GM23338 (cell line): ENCODE measurements around the gene USP6NL.

Experiments
- CREB1 ChIP-seq: fragments of 250-450 bp; sonication (Bioruptor Pico); IDR thresholded peaks from 2 replicates; pipeline ENCODE4 v1.5.0; 2020; ENCODE audit warnings: low read depth, mild to moderate bottlenecking, moderate library complexity
- CTCF ChIP-seq, 2 experiments: fragments of 200-600 bp in 1 of 2; sonication (generic) in 1 of 2; conservative IDR thresholded peaks; 2 replicates each; pipeline versions ENCODE4 v1.5.1 to v1.6.1; 2016 to 2017; ENCODE audit warnings: antibody characterized with exemption in 2 of 2, low read depth in 2 of 2, mild to moderate bottlenecking in 2 of 2, moderate library complexity in 1 of 2
- ETS1 ChIP-seq: IDR thresholded peaks from 2 replicates; pipeline ENCODE4 v1.6.1; 2016; ENCODE audit warnings: antibody characterized with exemption
- EZH2 ChIP-seq: fragments of 200-600 bp; sonication (generic); IDR thresholded peaks from one replicate; pipeline ENCODE4 v1.8.0; 2017; ENCODE audit warnings: antibody characterized with exemption, mild to moderate bottlenecking, low read depth; ENCODE audit not compliant: unreplicated experiment
- EZH2phosphoT487 ChIP-seq: fragments of 200-600 bp; sonication (generic); IDR thresholded peaks from one replicate; pipeline ENCODE4 v1.8.1; 2018; ENCODE audit warnings: antibody characterized with exemption; ENCODE audit not compliant: unreplicated experiment
- JUNB ChIP-seq: IDR thresholded peaks from one replicate; pipeline ENCODE4 v1.6.1; 2016; ENCODE audit warnings: antibody characterized with exemption; ENCODE audit not compliant: unreplicated experiment
- NANOG ChIP-seq: IDR thresholded peaks from 2 replicates; pipeline ENCODE4 v1.6.1; 2016; ENCODE audit warnings: antibody characterized with exemption, borderline replicate concordance
- POLR2AphosphoS5 ChIP-seq: IDR thresholded peaks from 2 replicates; pipeline ENCODE4 v1.6.1; 2016; ENCODE audit warnings: antibody characterized with exemption, low read depth
- REST ChIP-seq: IDR thresholded peaks from one replicate; pipeline ENCODE4 v1.6.1; 2018; ENCODE audit warnings: antibody characterized with exemption; ENCODE audit not compliant: unreplicated experiment
- ZNF114 ChIP-seq: fragments of 250-450 bp; sonication (Bioruptor Pico); IDR thresholded peaks from 2 replicates; pipeline ENCODE4 v1.5.0; 2020; ENCODE audit warnings: mild to moderate bottlenecking, moderate library complexity
- ZNF331 ChIP-seq: fragments of 250-450 bp; sonication (Bioruptor Pico); IDR thresholded peaks from 2 replicates; pipeline ENCODE4 v1.5.0; 2020; ENCODE audit warnings: low read depth, mild to moderate bottlenecking, moderate library complexity

GRCh38 chr10:11429439-11430052, 181.9 kb downstream of the USP6NL start:
- TF ChIP-seq CTCF (conservative IDR thresholded peaks at IDR 0.05; ENCODE audit: low read depth in 2 of 2), result no peak
- TF ChIP-seq EZH2phosphoT487, result no peak
- TF ChIP-seq EZH2, result no peak
- TF ChIP-seq POLR2AphosphoS5, result no peak
- no peak for TF ChIP-seq REST
- no peak for TF ChIP-seq JUNB
- no peak for TF ChIP-seq ZNF114 (CRISPR knock-in tag)
- TF ChIP-seq CREB1 (CRISPR knock-in tag), result no peak
- no peak for TF ChIP-seq ETS1
- no peak for TF ChIP-seq ZNF331 (CRISPR knock-in tag)
- no peak for TF ChIP-seq NANOG
